Fibroblast of the aortic adventitia (primary cell): ENCODE results near the gene RS1. TPM values are rescaled to one million over a fixed set of nuclear protein-coding genes. Genes with fewer than 3 reads are reported as not detected.
A peak's percentile ranks its signal among the peaks of the same experiment; 100 is the strongest.

Source experiments
- DNase-seq: peaks from one replicate; pipeline ENCODE4 v3.0.0-alpha.2; 2010; ENCODE audit warnings: low read depth
- H3K4me3 ChIP-seq: 2 replicates; pipeline ENCODE4 v1.5.1; 2011; ENCODE audit warnings: low read depth, mild to moderate bottlenecking, control low read depth, low read length, moderate library complexity
- CTCF ChIP-seq: IDR thresholded peaks from 2 replicates; pipeline ENCODE4 v1.5.1; 2011; ENCODE audit warnings: mild to moderate bottlenecking, low read length, control low read depth, inconsistent platforms; ENCODE audit not compliant: insufficient read depth
- total RNA-seq: library from RNA; depleted of rRNA; stranded (reverse); fragments of >200 nt; gene quantifications from 2 replicates; pipeline ENCODE4 v1.2.3, GENCODE V29; 2012; ENCODE audit warnings: low replicate concordance

The RS1 gene
- total RNA-seq, 1 donor = not detected

GRCh38 chrX:18682979-18683387 is 11.1 kb upstream of the RS1 start:
- TF ChIP-seq CTCF = no peak

GRCh38 chrX:18681996-18682395 is 10.1 kb upstream of the RS1 start:
- no peak overlapping the region for H3K4me3 ChIP-seq
- DNase-seq = no peak
- TF ChIP-seq CTCF = no peak

More at GRCh38 chrX:18682979-18683387, 11.1 kb upstream of the RS1 start:
- no peak overlapping the region for H3K4me3 ChIP-seq
- no peak for DNase-seq

- no peak for DNase-seq
- H3K4me3 ChIP-seq = no peak overlapping the region
- no peak for TF ChIP-seq CTCF
These were observed 5.4 kb upstream of the RS1 start for GRCh38 chrX:18677161-18677869.

GRCh38 chrX:18676470-18676869 is 4.6 kb upstream of the RS1 start:
- DNase-seq = no peak
- TF ChIP-seq CTCF = peak; percentile 38
- no peak overlapping the region for H3K4me3 ChIP-seq

- no peak for DNase-seq
- no peak overlapping the region for H3K4me3 ChIP-seq
- no peak for TF ChIP-seq CTCF
These were observed 4.1 kb upstream of the RS1 start for GRCh38 chrX:18676050-18676449.

GRCh38 chrX:18674788-18675735 is 3.2 kb upstream of the RS1 start:
- TF ChIP-seq CTCF = no peak
- peak; percentile 78 for DNase-seq
- H3K4me3 ChIP-seq = peak overlapping the region; percentile 65
